Neural progenitor cell (in vitro differentiated cells): Measurements from ENCODE around the gene APLN. TPM values are rescaled to one million over a fixed set of nuclear protein-coding genes. Genes with fewer than 3 reads are reported as not detected.

Experiments
- DNase-seq: peaks from one replicate; pipeline ENCODE4 v3.0.0-alpha.2; 2016; ENCODE audit warnings: low spot score
- H2AFZ ChIP-seq: fragments of 200-600 bp; sonication (generic); replicated peaks from 2 replicates; pipeline ENCODE4 v1.6.1; 2016; ENCODE audit warnings: antibody characterized with exemption
- H3F3A ChIP-seq: fragments of 200-600 bp; sonication (generic); 2 replicates; pipeline ENCODE4 v1.6.1; 2016; ENCODE audit warnings: antibody characterized with exemption, low read depth
- H3K27ac ChIP-seq: fragments of 200-600 bp; sonication (generic); 2 replicates; pipeline ENCODE4 v1.5.1; 2016; ENCODE audit warnings: mild to moderate bottlenecking
- H3K27me3 ChIP-seq: fragments of 200-600 bp; sonication (generic); 2 replicates; pipeline ENCODE4 v1.6.1; 2016; ENCODE audit warnings: mild to moderate bottlenecking, moderate library complexity
- H3K36me3 ChIP-seq: fragments of 200-600 bp; sonication (generic); 2 replicates; pipeline ENCODE4 v1.5.1; 2016
- H3K4me1 ChIP-seq: fragments of 200-600 bp; sonication (generic); 2 replicates; pipeline ENCODE4 v1.6.1; 2016; ENCODE audit warnings: mixed run types
- H3K4me2 ChIP-seq: fragments of 200-600 bp; sonication (generic); 2 replicates; pipeline ENCODE4 v1.6.1; 2016
- H3K4me3 ChIP-seq: fragments of 200-600 bp; sonication (generic); 2 replicates; pipeline ENCODE4 v1.5.1; 2016
- H3K79me2 ChIP-seq: fragments of 200-600 bp; sonication (generic); 2 replicates; pipeline ENCODE4 v1.6.1; 2016; ENCODE audit warnings: low read depth
- H3K9ac ChIP-seq: fragments of 200-600 bp; sonication (generic); 2 replicates; pipeline ENCODE4 v1.6.1; 2016
- H3K9me3 ChIP-seq: fragments of 200-600 bp; sonication (generic); 2 replicates; pipeline ENCODE4 v1.5.1; 2016; ENCODE audit warnings: low read depth
- H4K20me1 ChIP-seq: fragments of 200-600 bp; sonication (generic); 2 replicates; pipeline ENCODE4 v1.6.1; 2016; ENCODE audit warnings: low read depth
- H3K27ac Mint-ChIP-seq: 3 replicates; pipeline ENCODE4 v1.8.0; 2021; ENCODE audit warnings: mixed read lengths
- H3K27me3 Mint-ChIP-seq: 2 replicates; pipeline ENCODE4 v1.8.0; 2022; ENCODE audit warnings: low read depth, mild to moderate bottlenecking, inconsistent platforms, moderate library complexity, mixed read lengths; ENCODE audit not compliant: insufficient read depth
- H3K36me3 Mint-ChIP-seq: 3 replicates; pipeline ENCODE4 v1.8.0; 2021; ENCODE audit warnings: mixed read lengths
- H3K4me1 Mint-ChIP-seq: 3 replicates; pipeline ENCODE4 v1.8.0; 2021; ENCODE audit warnings: mixed read lengths
- H3K4me3 Mint-ChIP-seq: 3 replicates; pipeline ENCODE4 v1.8.0; 2021; ENCODE audit warnings: mild to moderate bottlenecking, moderate library complexity, mixed read lengths
- H3K9me3 Mint-ChIP-seq: 3 replicates; pipeline ENCODE4 v1.8.0; 2020; ENCODE audit warnings: mixed read lengths
- EZH2 ChIP-seq: fragments of 200-600 bp; sonication (generic); IDR thresholded peaks from 2 replicates; pipeline ENCODE4 v1.6.1; 2017; ENCODE audit warnings: antibody characterized with exemption, mild to moderate bottlenecking, moderate library complexity
- EZH2phosphoT487 ChIP-seq: fragments of 200-600 bp; sonication (generic); IDR thresholded peaks from 2 replicates; pipeline ENCODE4 v1.6.1; 2017; ENCODE audit warnings: antibody characterized with exemption
- total RNA-seq: library from RNA; depleted of rRNA; stranded (reverse); fragments of >200 nt; gene quantifications from 2 replicates; pipeline ENCODE4 v1.2.3, GENCODE V29; 2015; ENCODE audit warnings: low replicate concordance
- TF ChIP-seq, protein P1 (sequence below): fragments of 200-600 bp; sonication (generic); IDR thresholded peaks from 2 replicates; pipeline ENCODE4 v1.5.1; 2017; ENCODE audit warnings: antibody characterized with exemption, mild to moderate bottlenecking

APLN gene
- total RNA-seq, 1 donor from 2014 or later, result 0.22 TPM

DNA sequence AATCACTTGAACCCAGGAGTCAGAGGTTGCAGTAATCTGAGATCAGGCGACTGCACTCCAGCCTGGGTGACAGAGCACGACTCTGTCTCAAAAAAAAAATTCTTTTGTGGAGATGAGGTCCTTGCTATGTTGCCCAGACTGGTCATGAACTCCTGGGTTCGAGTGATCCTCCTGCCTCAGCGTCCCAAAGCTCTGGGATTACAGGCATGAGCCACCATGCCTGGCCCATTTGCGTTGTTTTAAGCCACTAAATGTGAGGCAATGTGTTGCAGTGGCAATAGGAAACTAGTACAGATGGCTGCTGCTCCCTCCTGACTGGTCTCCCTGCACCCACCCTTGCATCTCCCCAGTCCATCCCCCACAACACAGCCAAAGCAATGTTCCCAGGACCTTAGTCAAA is 40.0 kb upstream of the APLN start:
- DNase-seq, result no peak
- Histone ChIP-seq H3K9me3 (no peaks in the 10 kb centered on the region), H4K20me1 (no peaks in the 10 kb centered on the region), H3K27me3 (no peaks in the 10 kb centered on the region), H3K36me3 (no peaks in the 10 kb centered on the region), H3K4me3 (no peak overlapping the region), H3K79me2 (no peaks in the 10 kb centered on the region), H3K4me2 (no peak overlapping the region), H2AFZ (no peak overlapping the region), H3K4me1 (no peaks in the 10 kb centered on the region), H3K27ac (no peak overlapping the region), H3F3A (no peaks in the 10 kb centered on the region), H3K9ac (no peak overlapping the region)
- H3K27ac Mint-ChIP-seq, result no peak overlapping the region
- H3K36me3 Mint-ChIP-seq, result no peaks in the 10 kb centered on the region
- H3K4me1 Mint-ChIP-seq, result no peaks in the 10 kb centered on the region
- no peaks in the 10 kb centered on the region for H3K9me3 Mint-ChIP-seq
- H3K27me3 Mint-ChIP-seq, result peaks cover 7% of the 10 kb centered on the region
- no peak overlapping the region for H3K4me3 Mint-ChIP-seq
- no peak for TF ChIP-seq EZH2phosphoT487
- TF ChIP-seq, protein P1, sequence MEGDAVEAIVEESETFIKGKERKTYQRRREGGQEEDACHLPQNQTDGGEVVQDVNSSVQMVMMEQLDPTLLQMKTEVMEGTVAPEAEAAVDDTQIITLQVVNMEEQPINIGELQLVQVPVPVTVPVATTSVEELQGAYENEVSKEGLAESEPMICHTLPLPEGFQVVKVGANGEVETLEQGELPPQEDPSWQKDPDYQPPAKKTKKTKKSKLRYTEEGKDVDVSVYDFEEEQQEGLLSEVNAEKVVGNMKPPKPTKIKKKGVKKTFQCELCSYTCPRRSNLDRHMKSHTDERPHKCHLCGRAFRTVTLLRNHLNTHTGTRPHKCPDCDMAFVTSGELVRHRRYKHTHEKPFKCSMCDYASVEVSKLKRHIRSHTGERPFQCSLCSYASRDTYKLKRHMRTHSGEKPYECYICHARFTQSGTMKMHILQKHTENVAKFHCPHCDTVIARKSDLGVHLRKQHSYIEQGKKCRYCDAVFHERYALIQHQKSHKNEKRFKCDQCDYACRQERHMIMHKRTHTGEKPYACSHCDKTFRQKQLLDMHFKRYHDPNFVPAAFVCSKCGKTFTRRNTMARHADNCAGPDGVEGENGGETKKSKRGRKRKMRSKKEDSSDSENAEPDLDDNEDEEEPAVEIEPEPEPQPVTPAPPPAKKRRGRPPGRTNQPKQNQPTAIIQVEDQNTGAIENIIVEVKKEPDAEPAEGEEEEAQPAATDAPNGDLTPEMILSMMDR, result no peak
- TF ChIP-seq EZH2, result no peak

DNA sequence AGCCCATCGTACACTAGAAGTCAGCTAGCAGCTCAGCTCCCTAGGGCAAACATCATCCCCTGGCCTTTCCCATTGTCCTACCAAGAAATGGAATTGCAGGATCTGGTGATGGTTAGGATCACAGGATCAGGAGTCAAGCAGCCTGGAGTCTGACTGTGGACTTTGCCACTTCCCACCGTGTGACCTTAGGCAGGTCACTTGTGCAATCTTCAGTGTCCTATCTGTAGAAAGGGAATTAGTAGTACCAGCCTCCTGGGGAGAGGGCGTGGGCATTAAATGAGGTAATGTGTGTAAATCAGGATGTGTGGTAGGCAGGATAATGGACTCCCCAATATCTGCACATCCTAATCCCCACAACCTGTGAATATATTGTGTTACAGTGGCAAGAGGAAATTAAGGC is 38.6 kb upstream of the APLN start:
- Mint-ChIP-seq H3K4me1 (peaks cover 3% of the 10 kb centered on the region), H3K36me3 (no peaks in the 10 kb centered on the region), H3K4me3 (no peak overlapping the region), H3K27ac (no peak overlapping the region), H3K9me3 (no peaks in the 10 kb centered on the region), H3K27me3 (peaks cover 7% of the 10 kb centered on the region)
- no peak for DNase-seq
- Histone ChIP-seq H3K4me1 (no peaks in the 10 kb centered on the region), H3K27ac (no peak overlapping the region), H2AFZ (no peak overlapping the region), H3K36me3 (no peaks in the 10 kb centered on the region), H3K79me2 (no peaks in the 10 kb centered on the region), H3K27me3 (no peaks in the 10 kb centered on the region), H3K9ac (no peak overlapping the region), H3K4me2 (no peak overlapping the region), H3K9me3 (no peaks in the 10 kb centered on the region), H3K4me3 (no peak overlapping the region), H3F3A (no peaks in the 10 kb centered on the region), H4K20me1 (no peaks in the 10 kb centered on the region)
- TF ChIP-seq EZH2 (no peak), EZH2phosphoT487 (no peak)
- TF ChIP-seq, protein P1, result no peak

DNA sequence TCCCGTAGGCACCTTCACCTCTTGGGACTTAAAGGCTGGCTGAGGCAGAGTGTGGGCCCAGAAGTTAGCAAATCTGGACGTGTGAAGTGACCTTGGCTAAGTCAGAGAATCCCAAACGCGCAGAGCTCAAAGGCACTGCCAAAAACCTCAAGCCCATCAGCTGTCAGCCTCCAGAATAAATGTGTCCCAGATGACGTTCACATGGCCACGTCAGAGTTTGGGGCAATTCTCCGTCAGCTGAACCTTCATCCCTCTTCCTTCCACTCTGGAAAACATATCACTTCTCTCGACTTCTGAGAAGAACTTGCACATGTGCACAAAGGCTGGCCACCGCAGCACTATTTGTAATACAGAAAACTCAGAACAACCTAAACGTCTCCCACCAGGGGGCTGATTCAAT is 35.7 kb upstream of the APLN start:
- Mint-ChIP-seq H3K36me3 (no peaks in the 10 kb centered on the region), H3K9me3 (no peaks in the 10 kb centered on the region), H3K27me3 (peaks cover 3% of the 10 kb centered on the region), H3K4me3 (no peak overlapping the region), H3K4me1 (peaks cover 12% of the 10 kb centered on the region), H3K27ac (no peak overlapping the region)
- no peak overlapping the region for H3K4me2 ChIP-seq
- no peaks in the 10 kb centered on the region for H3K27me3 ChIP-seq
- DNase-seq, result no peak
- no peak overlapping the region for H3K27ac ChIP-seq
- no peaks in the 10 kb centered on the region for H3F3A ChIP-seq
- TF ChIP-seq, protein P1, result no peak
- no peak for TF ChIP-seq EZH2
- TF ChIP-seq EZH2phosphoT487, result no peak
- H3K9me3 ChIP-seq, result no peaks in the 10 kb centered on the region
- no peaks in the 10 kb centered on the region for H3K79me2 ChIP-seq
- no peak overlapping the region for H3K9ac ChIP-seq
- no peaks in the 10 kb centered on the region for H3K4me1 ChIP-seq
- H3K36me3 ChIP-seq, result no peaks in the 10 kb centered on the region
- H2AFZ ChIP-seq, result no peak overlapping the region
- no peak overlapping the region for H3K4me3 ChIP-seq
- no peaks in the 10 kb centered on the region for H4K20me1 ChIP-seq

DNA sequence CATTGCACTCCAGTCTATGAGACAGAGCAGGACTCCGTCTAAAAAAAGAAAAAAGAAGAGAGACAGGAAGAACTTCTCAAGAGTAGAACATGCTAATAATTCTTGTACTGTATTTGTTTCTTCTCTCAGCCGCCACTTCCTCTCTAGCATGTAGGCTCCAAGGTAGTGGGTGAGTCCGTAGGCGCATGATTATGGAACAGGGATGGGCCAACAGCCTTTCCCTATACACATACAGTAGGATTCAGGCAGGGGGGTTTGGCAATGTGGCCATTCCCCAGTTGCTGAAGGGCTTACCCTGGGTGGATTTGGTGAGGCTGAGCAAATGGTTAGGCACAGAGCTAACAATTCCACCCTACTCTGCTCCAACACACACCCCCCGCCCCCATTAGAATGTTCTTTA is 35.0 kb upstream of the APLN start:
- H3K4me3 ChIP-seq, result no peak overlapping the region
- H3K27me3 ChIP-seq, result no peaks in the 10 kb centered on the region
- H3K9ac ChIP-seq, result no peak overlapping the region
- no peak for TF ChIP-seq EZH2phosphoT487
- TF ChIP-seq, protein P1, result no peak
- no peaks in the 10 kb centered on the region for H3K79me2 ChIP-seq
- Mint-ChIP-seq H3K27me3 (peaks cover 3% of the 10 kb centered on the region), H3K4me3 (no peak overlapping the region), H3K36me3 (no peaks in the 10 kb centered on the region), H3K27ac (no peak overlapping the region), H3K9me3 (no peaks in the 10 kb centered on the region), H3K4me1 (peaks cover 12% of the 10 kb centered on the region)
- no peaks in the 10 kb centered on the region for H3K36me3 ChIP-seq
- DNase-seq, result no peak
- no peaks in the 10 kb centered on the region for H3F3A ChIP-seq
- H2AFZ ChIP-seq, result no peak overlapping the region
- H3K9me3 ChIP-seq, result no peaks in the 10 kb centered on the region
- no peak overlapping the region for H3K27ac ChIP-seq
- H4K20me1 ChIP-seq, result no peaks in the 10 kb centered on the region
- H3K4me2 ChIP-seq, result no peak overlapping the region
- no peaks in the 10 kb centered on the region for H3K4me1 ChIP-seq
